Posterior vena cava (tissue), 2 donors: Measurements from ENCODE around the gene CSHL1. TPM values are rescaled to one million over a fixed set of nuclear protein-coding genes. Genes with fewer than 3 reads are reported as not detected.

Experiments
- DNase-seq: peaks from one replicate; pipeline ENCODE4 v3.0.0-alpha.2; 2020; ENCODE audit warnings: low spot score
- intact Hi-C, 2 donors: fragments of 100-400 bp; cut with DNase I; formaldehyde crosslinking; loops; one replicate each; pipeline versions ENCODE4 v1.14.1 to v1.14.2; 2022 to 2023
- total RNA-seq, 2 donors: library from RNA; stranded (reverse); fragmentation: NEBNext Ultra II Directional; extraction: Animal tissue kit (Norgen Biotek cat#: 25700); gene quantifications; one replicate each; pipeline ENCODE4 v1.2.1, GENCODE V29; 2021
- donor health status: DM: yes; HTN: yes; CAD: no.
- donor health status: DM: yes; HTN: yes; CAD: no.

Gene CSHL1
- total RNA-seq, 2 donors from 2014 or later = not detected

GRCh38 chr17:63941751-63942150 lies 30.7 kb upstream of the CSHL1 start:
- no peak for DNase-seq
- intact Hi-C loops = no loop called here

GRCh38 chr17:63941162-63941561 lies 30.1 kb upstream of the CSHL1 start:
- intact Hi-C loops = no loop called here

GRCh38 chr17:63940584-63940983 lies 29.5 kb upstream of the CSHL1 start:
- intact Hi-C loops = no loop called here
- DNase-seq = no peak

More at GRCh38 chr17:63941162-63941561, 30.1 kb upstream of the CSHL1 start:
- no peak for DNase-seq

GRCh38 chr17:63939884-63940283 lies 28.8 kb upstream of the CSHL1 start:
- intact Hi-C loops = loop anchor here in 1 of 2 donors (10.0 kb wide), 1 partner anchor 85 kb away; the partner anchor contains the start of gene ICAM2
- no peak for DNase-seq

GRCh38 chr17:63939401-63939800 lies 28.3 kb upstream of the CSHL1 start:
- DNase-seq = no peak
- intact Hi-C loops = loop anchor here in 1 of 2 donors (10.0 kb wide), 1 partner anchor 85 kb away; the partner anchor contains the start of gene ICAM2

GRCh38 chr17:63937920-63938319 lies 26.9 kb upstream of the CSHL1 start:
- no peak for DNase-seq
- intact Hi-C loops = loop anchor here in 1 of 2 donors (10.0 kb wide), 1 partner anchor 87 kb away; the partner anchor contains the start of gene ICAM2

- DNase-seq = no peak
- intact Hi-C loops = loop anchor here in 1 of 2 donors (10.0 kb wide), 1 partner anchor 87 kb away; the partner anchor contains the start of gene ICAM2
Measured at GRCh38 chr17:63937319-63937718, 26.3 kb upstream of the CSHL1 start.

GRCh38 chr17:63934183-63935112 lies 23.4 kb upstream of the CSHL1 start:
- DNase-seq = no peak
- intact Hi-C loops = loop anchor here in 1 of 2 donors (10.0 kb wide), 1 partner anchor 90 kb away; the partner anchor contains the start of gene ICAM2

- no peak for DNase-seq
- intact Hi-C loops = loop anchor here in 1 of 2 donors (10.0 kb wide), 1 partner anchor 91 kb away; the partner anchor contains the start of gene ICAM2
Measured at GRCh38 chr17:63933598-63933997, 22.5 kb upstream of the CSHL1 start.

GRCh38 chr17:63932721-63933120 lies 21.7 kb upstream of the CSHL1 start:
- intact Hi-C loops = loop anchor here in 1 of 2 donors (10.0 kb wide), 1 partner anchor 92 kb away; the partner anchor contains the start of gene ICAM2
- no peak for DNase-seq

GRCh38 chr17:63931981-63932561 lies 21.0 kb upstream of the CSHL1 start, which contains the start of gene CD79B:
TSS of gene CD79B (minus strand) at chr17:63932331. CDS start at chr17:63932261, 70 bp downstream.
- intact Hi-C loops = loop anchor here in 1 of 2 donors (10.0 kb wide), 1 partner anchor 93 kb away; the partner anchor contains the start of gene ICAM2
- no peak for DNase-seq

- intact Hi-C loops = loop anchor here in 1 of 2 donors (10.0 kb wide), 1 partner anchor 94 kb away; the partner anchor contains the start of gene ICAM2
- peak; percentile 89 for DNase-seq
Measured at GRCh38 chr17:63930951-63931575, 20.0 kb upstream of the CSHL1 start.

- DNase-seq = no peak
- intact Hi-C loops = loop anchor here in 1 of 2 donors (10.0 kb wide), 1 partner anchor 95 kb away; the partner anchor contains the start of gene ICAM2
Measured at GRCh38 chr17:63929860-63930766, 19.1 kb upstream of the CSHL1 start.

- intact Hi-C loops = no loop called here
- no peak for DNase-seq
Measured at GRCh38 chr17:63928966-63929695, 18.1 kb upstream of the CSHL1 start.

- DNase-seq = no peak
- intact Hi-C loops = no loop called here
Measured at GRCh38 chr17:63928172-63928666, 17.2 kb upstream of the CSHL1 start.

GRCh38 chr17:63927464-63928171 lies 16.6 kb upstream of the CSHL1 start:
- DNase-seq = no peak
- intact Hi-C loops = no loop called here

- DNase-seq = no peak
- intact Hi-C loops = no loop called here
Measured at GRCh38 chr17:63926164-63926563, 15.1 kb upstream of the CSHL1 start.
